ENCODE data around the gene AP3D1.

DNA sequence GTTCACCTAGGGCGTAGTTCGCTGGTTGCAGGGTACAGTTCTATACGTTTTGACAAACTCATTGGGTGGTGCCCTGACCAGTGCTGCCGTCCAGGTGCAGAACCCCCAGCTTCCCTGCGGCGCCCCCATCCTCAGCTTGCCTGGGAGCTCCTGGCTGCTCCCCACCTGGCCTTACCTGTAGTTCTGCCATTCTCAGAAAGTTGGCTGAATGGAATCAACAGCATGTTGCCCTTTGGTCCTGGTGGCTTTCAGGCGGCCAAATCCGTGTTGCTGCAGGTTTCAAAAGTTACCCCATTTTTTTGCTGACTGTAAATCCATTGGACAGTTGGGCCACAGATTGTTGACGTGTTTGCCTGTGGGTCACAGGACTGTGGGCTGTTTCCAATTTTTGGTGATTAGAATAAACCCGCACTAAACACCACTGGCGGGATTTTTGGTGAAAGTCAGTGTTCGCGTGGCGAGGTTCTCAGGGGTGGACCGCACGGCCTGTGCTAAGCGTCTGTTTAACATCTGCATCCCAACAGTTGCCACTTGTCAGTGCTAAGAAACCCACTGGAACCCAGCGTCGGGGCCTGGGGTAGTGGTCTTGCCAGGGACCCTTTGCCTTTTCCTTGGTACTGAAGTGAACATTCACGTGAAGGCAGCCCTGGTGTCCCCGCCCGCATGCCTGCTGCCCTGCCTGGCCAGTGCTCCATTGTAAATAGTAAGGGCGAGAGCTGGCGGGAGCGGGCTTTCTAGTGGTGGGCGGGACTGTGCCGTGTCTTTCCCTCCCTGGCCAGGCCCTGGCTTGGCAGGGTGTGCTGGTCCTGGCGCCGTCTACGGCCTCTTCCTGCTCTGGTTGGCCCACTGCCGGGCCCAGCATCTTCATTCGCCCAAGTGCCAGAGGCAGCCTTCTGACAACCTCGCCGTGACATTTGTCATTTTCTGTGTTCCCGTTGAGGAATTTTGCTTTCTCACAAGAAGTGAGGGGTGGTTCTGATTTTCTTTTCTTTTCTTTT is 15.7 kb upstream of the AP3D1 start:
- TF ChIP-seq, protein P1, sequence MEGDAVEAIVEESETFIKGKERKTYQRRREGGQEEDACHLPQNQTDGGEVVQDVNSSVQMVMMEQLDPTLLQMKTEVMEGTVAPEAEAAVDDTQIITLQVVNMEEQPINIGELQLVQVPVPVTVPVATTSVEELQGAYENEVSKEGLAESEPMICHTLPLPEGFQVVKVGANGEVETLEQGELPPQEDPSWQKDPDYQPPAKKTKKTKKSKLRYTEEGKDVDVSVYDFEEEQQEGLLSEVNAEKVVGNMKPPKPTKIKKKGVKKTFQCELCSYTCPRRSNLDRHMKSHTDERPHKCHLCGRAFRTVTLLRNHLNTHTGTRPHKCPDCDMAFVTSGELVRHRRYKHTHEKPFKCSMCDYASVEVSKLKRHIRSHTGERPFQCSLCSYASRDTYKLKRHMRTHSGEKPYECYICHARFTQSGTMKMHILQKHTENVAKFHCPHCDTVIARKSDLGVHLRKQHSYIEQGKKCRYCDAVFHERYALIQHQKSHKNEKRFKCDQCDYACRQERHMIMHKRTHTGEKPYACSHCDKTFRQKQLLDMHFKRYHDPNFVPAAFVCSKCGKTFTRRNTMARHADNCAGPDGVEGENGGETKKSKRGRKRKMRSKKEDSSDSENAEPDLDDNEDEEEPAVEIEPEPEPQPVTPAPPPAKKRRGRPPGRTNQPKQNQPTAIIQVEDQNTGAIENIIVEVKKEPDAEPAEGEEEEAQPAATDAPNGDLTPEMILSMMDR (conservative IDR thresholded peaks at IDR 0.05) = no peak
- TF ChIP-seq EZH2 (IDR thresholded peaks at IDR 0.05; ENCODE audit: low read depth) = no peak

Data from PC-9 (cell line).